Measurements from ENCODE around the gene PLVAP. TPM values are rescaled to one million over a fixed set of nuclear protein-coding genes. Genes with fewer than 3 reads are reported as not detected.
A peak's percentile ranks its signal among the peaks of the same experiment; 100 is the strongest.

The PLVAP gene
- total RNA-seq, 1 experiment from 2014 or later: not detected

GRCh38 chr19:17320435-17320834, 56.7 kb downstream of the PLVAP start:
- no peaks in the 10 kb centered on the region for H3K4me1 Mint-ChIP-seq (ENCODE audit: low read depth, unreplicated experiment)
- no peaks in the 10 kb centered on the region for H3K9me3 ChIP-seq
- no peaks in the 10 kb centered on the region for H3K9me3 Mint-ChIP-seq (ENCODE audit: unreplicated experiment)
- H3K36me3 ChIP-seq (ENCODE audit: control insufficient read depth, insufficient read depth, low read length): peaks cover 1% of the 10 kb centered on the region
- BruUV-seq (replicated peaks): no TSS peak
- peaks cover 52% of the 10 kb centered on the region for H3K36me3 Mint-ChIP-seq (ENCODE audit: insufficient read depth, unreplicated experiment)
- DNase-seq: no peak
- H3K27ac Mint-ChIP-seq (ENCODE audit: unreplicated experiment): no peak overlapping the region
- POLR2A ChIA-PET: interaction anchor here (1.6 kb wide), 1 partner anchor 11 kb away, joined by 4 read pairs; the partner anchor contains the start of gene DDA1
- no peaks in the 10 kb centered on the region for H3K27me3 ChIP-seq (replicated peaks; ENCODE audit: control insufficient read depth, insufficient read depth, low read length)
- no peak for TF ChIP-seq CTCF (IDR thresholded peaks at IDR 0.05; ENCODE audit: insufficient read depth in 1 of 2, low read depth in 1 of 2, low read length in 1 of 2, severe bottlenecking in 1 of 2, unreplicated experiment in 1 of 2)
- intact Hi-C loops (cut with micrococcal nuclease; ENCODE audit: unreplicated experiment): no loop called here
- H3K4me1 ChIP-seq: no peaks in the 10 kb centered on the region
- no peak overlapping the region for H3K4me3 Mint-ChIP-seq (ENCODE audit: unreplicated experiment)
- CTCF ChIA-PET: no interaction called here
- H3K4me3 ChIP-seq (ENCODE audit: low read depth, low read length): no peak overlapping the region
- H3K27me3 Mint-ChIP-seq (ENCODE audit: insufficient read depth, unreplicated experiment): no peaks in the 10 kb centered on the region

- CTCF ChIA-PET: no interaction called here
- BruUV-seq (replicated peaks): TSS peak; percentile 81
- H3K27ac Mint-ChIP-seq (ENCODE audit: unreplicated experiment): no peak overlapping the region
Observed at GRCh38 chr19:17319473-17320238, 57.5 kb downstream of the PLVAP start.

GRCh38 chr19:17318966-17319365, 58.2 kb downstream of the PLVAP start:
- Mint-ChIP-seq H3K27me3 (ENCODE audit: insufficient read depth, unreplicated experiment) (no peaks in the 10 kb centered on the region), H3K36me3 (ENCODE audit: insufficient read depth, unreplicated experiment) (peaks cover 62% of the 10 kb centered on the region), H3K4me3 (ENCODE audit: unreplicated experiment) (no peak overlapping the region), H3K27ac (ENCODE audit: unreplicated experiment) (no peak overlapping the region), H3K9me3 (ENCODE audit: unreplicated experiment) (no peaks in the 10 kb centered on the region), H3K4me1 (ENCODE audit: low read depth, unreplicated experiment) (no peaks in the 10 kb centered on the region)
- POLR2A ChIA-PET: no interaction called here
- no peak for TF ChIP-seq CTCF (IDR thresholded peaks at IDR 0.05; ENCODE audit: insufficient read depth in 1 of 2, low read depth in 1 of 2, low read length in 1 of 2, severe bottlenecking in 1 of 2, unreplicated experiment in 1 of 2)
- no TSS peak for BruUV-seq (replicated peaks)
- H3K27me3 ChIP-seq (replicated peaks; ENCODE audit: control insufficient read depth, insufficient read depth, low read length): no peaks in the 10 kb centered on the region
- peaks cover 3% of the 10 kb centered on the region; the same call in 1 of the 2 replicates for H3K36me3 ChIP-seq (ENCODE audit: control insufficient read depth, insufficient read depth, low read length)
- no peaks in the 10 kb centered on the region for H3K4me1 ChIP-seq
- no peaks in the 10 kb centered on the region for H3K9me3 ChIP-seq
- intact Hi-C loops (cut with micrococcal nuclease; ENCODE audit: unreplicated experiment): no loop called here
- CTCF ChIA-PET: no interaction called here
- DNase-seq: no peak
- H3K4me3 ChIP-seq (ENCODE audit: low read depth, low read length): no peak overlapping the region

More at GRCh38 chr19:17319473-17320238, 57.5 kb downstream of the PLVAP start:
- H3K36me3 Mint-ChIP-seq (ENCODE audit: insufficient read depth, unreplicated experiment): peaks cover 56% of the 10 kb centered on the region
- Histone ChIP-seq H3K4me3 (ENCODE audit: low read depth, low read length) (no peak overlapping the region), H3K4me1 (no peaks in the 10 kb centered on the region), H3K9me3 (no peaks in the 10 kb centered on the region), H3K27me3 (replicated peaks; ENCODE audit: control insufficient read depth, insufficient read depth, low read length) (no peaks in the 10 kb centered on the region), H3K36me3 (ENCODE audit: control insufficient read depth, insufficient read depth, low read length) (peaks cover 2% of the 10 kb centered on the region; the same call in 1 of the 2 replicates)
- H3K4me3 Mint-ChIP-seq (ENCODE audit: unreplicated experiment): no peak overlapping the region
- intact Hi-C loops (cut with micrococcal nuclease; ENCODE audit: unreplicated experiment): no loop called here
- H3K4me1 Mint-ChIP-seq (ENCODE audit: low read depth, unreplicated experiment): no peaks in the 10 kb centered on the region
- no peak for TF ChIP-seq CTCF (IDR thresholded peaks at IDR 0.05; ENCODE audit: insufficient read depth in 1 of 2, low read depth in 1 of 2, low read length in 1 of 2, severe bottlenecking in 1 of 2, unreplicated experiment in 1 of 2)
- POLR2A ChIA-PET: no interaction called here
- H3K27me3 Mint-ChIP-seq (ENCODE audit: insufficient read depth, unreplicated experiment): no peaks in the 10 kb centered on the region
- DNase-seq: no peak
- H3K9me3 Mint-ChIP-seq (ENCODE audit: unreplicated experiment): no peaks in the 10 kb centered on the region

Data from Caco-2 (cell line).